ENCODE results near the gene AGBL1. TPM values are rescaled to one million over a fixed set of nuclear protein-coding genes. Genes with fewer than 3 reads are reported as not detected.

AGBL1 gene
- total RNA-seq, 1 experiment from 2014 or later: not detected

DNA sequence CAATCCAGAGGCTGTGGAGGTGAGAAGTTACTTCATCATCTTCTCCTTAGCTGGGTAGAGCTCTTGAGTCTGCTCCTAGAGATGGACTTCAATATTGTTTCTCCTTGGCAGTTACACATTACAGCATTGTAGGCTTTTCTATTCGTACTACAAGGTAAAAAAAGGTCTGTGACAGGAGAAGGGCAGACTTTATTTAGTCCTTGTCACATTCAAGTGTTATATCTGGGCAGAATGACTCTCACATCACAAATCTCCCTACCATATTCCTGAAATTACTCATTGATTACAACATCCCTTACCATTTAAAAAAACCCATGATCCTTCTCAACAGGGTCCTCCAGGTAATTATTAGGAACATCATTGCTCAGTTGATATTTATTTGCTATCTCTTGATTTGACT, 75.0 kb downstream of the AGBL1 start:
- no peak for DNase-seq (ENCODE audit: low spot score)
- TF ChIP-seq, protein P1, sequence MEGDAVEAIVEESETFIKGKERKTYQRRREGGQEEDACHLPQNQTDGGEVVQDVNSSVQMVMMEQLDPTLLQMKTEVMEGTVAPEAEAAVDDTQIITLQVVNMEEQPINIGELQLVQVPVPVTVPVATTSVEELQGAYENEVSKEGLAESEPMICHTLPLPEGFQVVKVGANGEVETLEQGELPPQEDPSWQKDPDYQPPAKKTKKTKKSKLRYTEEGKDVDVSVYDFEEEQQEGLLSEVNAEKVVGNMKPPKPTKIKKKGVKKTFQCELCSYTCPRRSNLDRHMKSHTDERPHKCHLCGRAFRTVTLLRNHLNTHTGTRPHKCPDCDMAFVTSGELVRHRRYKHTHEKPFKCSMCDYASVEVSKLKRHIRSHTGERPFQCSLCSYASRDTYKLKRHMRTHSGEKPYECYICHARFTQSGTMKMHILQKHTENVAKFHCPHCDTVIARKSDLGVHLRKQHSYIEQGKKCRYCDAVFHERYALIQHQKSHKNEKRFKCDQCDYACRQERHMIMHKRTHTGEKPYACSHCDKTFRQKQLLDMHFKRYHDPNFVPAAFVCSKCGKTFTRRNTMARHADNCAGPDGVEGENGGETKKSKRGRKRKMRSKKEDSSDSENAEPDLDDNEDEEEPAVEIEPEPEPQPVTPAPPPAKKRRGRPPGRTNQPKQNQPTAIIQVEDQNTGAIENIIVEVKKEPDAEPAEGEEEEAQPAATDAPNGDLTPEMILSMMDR (conservative IDR thresholded peaks at IDR 0.05; ENCODE audit: low read depth, low read length): no peak
- TF ChIP-seq EZH2 (IDR thresholded peaks at IDR 0.05; ENCODE audit: borderline replicate concordance, low read depth, low read length, poor library complexity, severe bottlenecking): no peak
- H3K27ac ChIP-seq (ENCODE audit: low read depth, low read length, poor library complexity, severe bottlenecking): no peak overlapping the region
- no peaks in the 10 kb centered on the region for H3K36me3 ChIP-seq (ENCODE audit: insufficient read depth, low read length, poor library complexity, severe bottlenecking)
- intact Hi-C loops (cut with micrococcal nuclease; ENCODE audit: unreplicated experiment): no loop called here
- no peak overlapping the region for H3K4me3 ChIP-seq (ENCODE audit: low read depth, low read length, poor library complexity, severe bottlenecking)
- CTCF ChIA-PET: no interaction called here
- H3K27me3 ChIP-seq (replicated peaks; ENCODE audit: insufficient read depth, low read depth, low read length, poor library complexity): no peaks in the 10 kb centered on the region
- POLR2A ChIA-PET (ENCODE audit: low non-redundant PET): no interaction called here
- no peaks in the 10 kb centered on the region for H3K4me1 ChIP-seq (ENCODE audit: insufficient read depth, low read length, poor library complexity, severe bottlenecking)
- BruUV-seq (replicated peaks): no TSS peak
- H3K9me3 ChIP-seq (ENCODE audit: low read depth, low read length, poor library complexity, severe bottlenecking): no peaks in the 10 kb centered on the region

DNA sequence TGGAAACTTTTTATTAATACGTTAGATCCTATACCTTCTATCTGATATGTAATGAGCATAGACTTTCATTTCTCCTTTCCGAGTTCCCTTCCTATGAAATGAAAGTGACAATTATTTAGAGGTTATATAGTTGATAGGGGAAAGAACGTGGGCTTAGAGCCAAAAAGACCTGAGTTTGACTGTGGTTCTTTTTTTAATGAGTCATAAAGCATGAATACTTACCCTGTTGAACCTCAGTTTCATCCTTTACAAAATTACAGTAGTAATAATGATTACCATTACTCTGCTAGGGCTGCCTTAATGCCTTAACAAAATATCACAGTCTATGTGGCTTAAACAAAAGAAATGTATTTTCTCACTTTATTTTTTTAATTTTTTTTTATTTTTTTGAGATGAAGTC, 75.9 kb downstream of the AGBL1 start:
- H3K4me1 ChIP-seq (ENCODE audit: insufficient read depth, low read length, poor library complexity, severe bottlenecking): no peaks in the 10 kb centered on the region
- H3K9me3 ChIP-seq (ENCODE audit: low read depth, low read length, poor library complexity, severe bottlenecking): no peaks in the 10 kb centered on the region
- no peak overlapping the region for H3K4me3 ChIP-seq (ENCODE audit: low read depth, low read length, poor library complexity, severe bottlenecking)
- H3K27me3 ChIP-seq (replicated peaks; ENCODE audit: insufficient read depth, low read depth, low read length, poor library complexity): no peaks in the 10 kb centered on the region
- BruUV-seq (replicated peaks): no TSS peak
- no peaks in the 10 kb centered on the region for H3K36me3 ChIP-seq (ENCODE audit: insufficient read depth, low read length, poor library complexity, severe bottlenecking)
- no peak overlapping the region for H3K27ac ChIP-seq (ENCODE audit: low read depth, low read length, poor library complexity, severe bottlenecking)
- ChIA-PET CTCF (no interaction called here), POLR2A (ENCODE audit: low non-redundant PET) (no interaction called here)
- DNase-seq (ENCODE audit: low spot score): no peak
- intact Hi-C loops (cut with micrococcal nuclease; ENCODE audit: unreplicated experiment): no loop called here
- no peak for TF ChIP-seq EZH2 (IDR thresholded peaks at IDR 0.05; ENCODE audit: borderline replicate concordance, low read depth, low read length, poor library complexity, severe bottlenecking)
- TF ChIP-seq, protein P1 (conservative IDR thresholded peaks at IDR 0.05; ENCODE audit: low read depth, low read length): no peak

DNA sequence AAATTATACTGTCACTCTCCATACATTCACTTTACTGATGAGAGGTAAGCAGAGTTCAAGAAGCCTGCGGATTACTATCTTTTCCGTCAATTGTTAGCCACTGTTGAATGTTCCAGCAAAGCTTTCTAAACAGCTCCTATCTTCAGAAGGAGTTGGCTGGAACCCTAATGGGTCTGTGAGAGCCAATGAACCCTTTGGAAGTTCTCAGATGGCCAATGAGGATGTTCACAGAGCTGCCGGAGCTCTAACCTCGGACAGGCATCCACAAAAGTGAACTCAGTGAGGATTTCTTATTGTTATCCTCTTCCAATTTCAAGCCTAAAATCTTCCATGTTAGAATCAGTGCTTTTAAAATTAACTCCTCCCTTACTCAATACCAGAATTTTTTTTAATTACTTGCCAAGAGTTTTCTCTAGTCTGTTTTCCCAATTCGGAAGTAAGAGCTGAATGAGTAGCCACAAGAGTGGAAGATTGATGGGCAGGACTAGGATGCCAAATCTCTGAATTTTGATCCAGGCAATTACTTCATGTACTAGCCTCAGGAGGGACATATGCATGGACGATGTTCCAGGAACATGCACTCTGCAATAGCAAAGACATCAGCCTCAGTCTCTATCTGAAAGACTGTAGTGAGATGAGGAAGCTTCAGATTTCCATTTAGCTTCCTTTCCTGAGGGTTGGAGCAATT, 78.1 kb downstream of the AGBL1 start:
- Histone ChIP-seq H3K9me3 (ENCODE audit: low read depth, low read length, poor library complexity, severe bottlenecking) (no peaks in the 10 kb centered on the region), H3K4me1 (ENCODE audit: insufficient read depth, low read length, poor library complexity, severe bottlenecking) (no peaks in the 10 kb centered on the region), H3K4me3 (ENCODE audit: low read depth, low read length, poor library complexity, severe bottlenecking) (no peak overlapping the region), H3K27ac (ENCODE audit: low read depth, low read length, poor library complexity, severe bottlenecking) (no peak overlapping the region), H3K27me3 (replicated peaks; ENCODE audit: insufficient read depth, low read depth, low read length, poor library complexity) (no peaks in the 10 kb centered on the region), H3K36me3 (ENCODE audit: insufficient read depth, low read length, poor library complexity, severe bottlenecking) (no peaks in the 10 kb centered on the region)
- TF ChIP-seq, protein P1 (conservative IDR thresholded peaks at IDR 0.05; ENCODE audit: low read depth, low read length): no peak
- intact Hi-C loops (cut with micrococcal nuclease; ENCODE audit: unreplicated experiment): no loop called here
- DNase-seq (ENCODE audit: low spot score): no peak
- no TSS peak for BruUV-seq (replicated peaks)
- POLR2A ChIA-PET (ENCODE audit: low non-redundant PET): no interaction called here
- CTCF ChIA-PET: no interaction called here
